ENCODE data around the gene USP2. TPM values are rescaled to one million over a fixed set of nuclear protein-coding genes. Genes with fewer than 3 reads are reported as not detected.

Gene USP2
- total RNA-seq, 1 donor from 2014 or later, result 3.0 TPM

DNA sequence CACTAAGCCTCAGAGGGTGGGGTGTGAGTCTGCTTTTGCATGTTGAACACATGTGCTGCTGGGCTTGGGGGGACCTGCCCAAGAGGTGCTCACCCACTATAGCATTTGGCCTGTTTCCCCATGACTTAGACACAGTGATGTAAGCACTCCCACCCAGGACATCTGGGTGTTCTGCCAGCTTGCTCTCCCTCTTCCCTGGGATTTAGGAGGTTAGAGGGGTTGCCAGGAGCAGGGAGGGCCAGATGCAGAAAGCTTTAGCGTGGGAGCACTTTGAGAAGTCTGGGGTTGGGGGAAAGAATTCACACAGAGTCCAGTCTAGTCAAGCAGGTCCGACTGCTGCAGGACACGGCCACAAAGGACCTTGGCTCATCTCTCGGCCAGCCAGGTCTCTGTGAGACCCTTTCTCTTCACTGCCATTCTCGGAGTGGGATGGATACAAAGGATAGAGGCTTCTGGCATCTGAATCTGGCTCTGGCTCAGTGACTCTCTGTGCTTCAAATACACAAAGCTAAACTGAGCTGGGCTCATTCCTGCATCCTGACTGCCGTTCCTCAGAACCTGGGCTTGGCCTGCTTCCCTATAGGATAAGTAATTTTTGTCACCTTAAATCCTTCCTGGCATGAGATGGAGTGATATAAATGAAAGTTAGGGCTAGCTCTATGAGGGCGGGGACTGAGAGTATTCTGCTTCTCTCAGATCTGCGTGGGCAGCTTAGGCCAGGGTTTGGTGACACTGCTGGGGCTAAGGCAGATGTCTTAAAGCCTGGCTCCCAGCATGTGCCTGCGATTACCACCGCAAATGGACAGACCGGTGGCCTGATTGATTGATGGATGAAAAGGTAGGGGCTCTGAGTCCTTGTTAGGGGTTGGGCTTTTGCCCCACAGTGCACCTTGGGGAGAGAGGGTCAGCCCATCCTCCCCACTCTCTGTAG is 14.5 kb downstream of the USP2 start:
- Histone ChIP-seq H3K27ac (no peak overlapping the region), H3K9me3 (no peaks in the 10 kb centered on the region), H3K4me1 (peaks cover 40% of the 10 kb centered on the region), H3K4me3 (no peak overlapping the region), H3K27me3 (no peaks in the 10 kb centered on the region), H3K36me3 (no peaks in the 10 kb centered on the region)
- no peak for DNase-seq
- ATAC-seq, result no peak
- intact Hi-C loops (cut with DNase I), result no loop called here
- TF ChIP-seq, protein P1, sequence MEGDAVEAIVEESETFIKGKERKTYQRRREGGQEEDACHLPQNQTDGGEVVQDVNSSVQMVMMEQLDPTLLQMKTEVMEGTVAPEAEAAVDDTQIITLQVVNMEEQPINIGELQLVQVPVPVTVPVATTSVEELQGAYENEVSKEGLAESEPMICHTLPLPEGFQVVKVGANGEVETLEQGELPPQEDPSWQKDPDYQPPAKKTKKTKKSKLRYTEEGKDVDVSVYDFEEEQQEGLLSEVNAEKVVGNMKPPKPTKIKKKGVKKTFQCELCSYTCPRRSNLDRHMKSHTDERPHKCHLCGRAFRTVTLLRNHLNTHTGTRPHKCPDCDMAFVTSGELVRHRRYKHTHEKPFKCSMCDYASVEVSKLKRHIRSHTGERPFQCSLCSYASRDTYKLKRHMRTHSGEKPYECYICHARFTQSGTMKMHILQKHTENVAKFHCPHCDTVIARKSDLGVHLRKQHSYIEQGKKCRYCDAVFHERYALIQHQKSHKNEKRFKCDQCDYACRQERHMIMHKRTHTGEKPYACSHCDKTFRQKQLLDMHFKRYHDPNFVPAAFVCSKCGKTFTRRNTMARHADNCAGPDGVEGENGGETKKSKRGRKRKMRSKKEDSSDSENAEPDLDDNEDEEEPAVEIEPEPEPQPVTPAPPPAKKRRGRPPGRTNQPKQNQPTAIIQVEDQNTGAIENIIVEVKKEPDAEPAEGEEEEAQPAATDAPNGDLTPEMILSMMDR (IDR thresholded peaks at IDR 0.05), result no peak

DNA sequence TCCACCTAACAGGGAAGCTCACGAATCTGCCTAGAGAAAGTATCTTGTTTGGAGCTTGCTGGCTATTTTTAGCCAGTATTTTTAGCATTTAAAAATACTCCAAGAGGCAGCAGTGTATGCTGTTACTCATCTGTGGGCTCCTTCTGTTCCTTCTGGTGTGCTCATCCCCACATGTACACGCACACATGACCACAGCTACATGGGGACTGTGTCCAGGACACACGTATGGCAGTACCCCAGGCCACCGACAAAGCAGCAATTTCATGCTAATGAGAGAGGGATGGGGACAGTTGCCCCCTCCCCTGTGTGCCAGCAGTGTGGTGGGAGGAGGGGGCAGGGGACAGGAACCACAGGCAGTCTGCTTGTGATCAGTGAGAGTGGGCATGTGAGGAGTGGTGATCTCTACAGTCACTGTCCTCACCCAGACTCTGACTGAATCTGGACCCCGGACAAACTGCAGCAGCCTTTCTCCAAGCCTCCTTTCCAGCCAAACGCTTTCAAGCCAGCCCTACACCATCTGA is 16.4 kb downstream of the USP2 start:
- Histone ChIP-seq H3K27ac (no peak overlapping the region), H3K4me1 (peaks cover 48% of the 10 kb centered on the region)
- intact Hi-C loops (cut with DNase I), result no loop called here

DNA sequence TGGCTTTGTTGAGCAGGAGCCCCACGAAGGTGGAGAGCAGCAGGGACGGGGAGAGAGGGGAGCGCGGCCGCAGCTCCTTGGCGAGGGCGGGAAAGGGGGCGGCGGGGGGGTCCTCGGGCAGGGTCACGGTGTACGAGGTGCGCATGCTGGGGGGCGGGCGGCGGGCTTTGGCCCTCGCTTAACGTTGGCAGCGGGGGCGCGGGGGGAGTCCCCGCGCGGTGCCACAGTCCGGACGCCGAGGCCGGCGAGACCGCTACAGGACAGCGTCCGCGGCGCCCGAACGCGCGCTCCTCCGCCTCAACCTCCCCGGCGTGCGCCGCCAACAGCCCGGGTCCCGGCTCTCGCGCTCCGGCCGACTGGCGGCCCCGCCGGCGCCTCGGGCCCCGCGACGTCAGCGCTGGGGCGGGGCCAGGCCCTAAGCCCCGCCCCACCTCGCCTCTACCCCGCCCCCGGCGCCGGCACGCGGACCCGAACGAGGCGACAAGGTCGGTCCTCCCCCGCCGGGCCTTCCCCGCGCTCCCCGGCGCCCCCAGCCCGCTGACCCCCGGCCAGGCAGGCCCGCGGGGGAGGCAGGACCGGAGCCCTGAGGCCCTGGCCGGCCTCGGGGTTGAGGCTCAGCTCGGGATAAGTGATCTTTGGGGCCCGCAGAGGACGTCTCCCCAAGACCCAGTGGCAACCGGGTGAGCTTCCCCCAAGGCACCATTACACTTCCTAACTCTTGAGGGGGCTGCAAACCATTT is 17.5 kb downstream of the USP2 start:
- Histone ChIP-seq H3K4me3 (peak overlapping the region; percentile 44), H3K9me3 (no peaks in the 10 kb centered on the region), H3K36me3 (no peaks in the 10 kb centered on the region), H3K27me3 (no peaks in the 10 kb centered on the region), H3K27ac (no peak overlapping the region), H3K4me1 (peaks cover 41% of the 10 kb centered on the region)
- TF ChIP-seq, protein P1 (IDR thresholded peaks at IDR 0.05), result no peak
- intact Hi-C loops (cut with DNase I), result no loop called here
- ATAC-seq, result peak; percentile 79
- DNase-seq, result peak; percentile 79

More for the DNA sequence above, 16.4 kb downstream of the USP2 start:
- H3K27me3 ChIP-seq, result no peaks in the 10 kb centered on the region
- TF ChIP-seq, protein P1 (IDR thresholded peaks at IDR 0.05), result no peak
- H3K9me3 ChIP-seq, result no peaks in the 10 kb centered on the region
- H3K4me3 ChIP-seq, result no peak overlapping the region
- ATAC-seq (no peak), DNase-seq (no peak)
- no peaks in the 10 kb centered on the region for H3K36me3 ChIP-seq

DNA sequence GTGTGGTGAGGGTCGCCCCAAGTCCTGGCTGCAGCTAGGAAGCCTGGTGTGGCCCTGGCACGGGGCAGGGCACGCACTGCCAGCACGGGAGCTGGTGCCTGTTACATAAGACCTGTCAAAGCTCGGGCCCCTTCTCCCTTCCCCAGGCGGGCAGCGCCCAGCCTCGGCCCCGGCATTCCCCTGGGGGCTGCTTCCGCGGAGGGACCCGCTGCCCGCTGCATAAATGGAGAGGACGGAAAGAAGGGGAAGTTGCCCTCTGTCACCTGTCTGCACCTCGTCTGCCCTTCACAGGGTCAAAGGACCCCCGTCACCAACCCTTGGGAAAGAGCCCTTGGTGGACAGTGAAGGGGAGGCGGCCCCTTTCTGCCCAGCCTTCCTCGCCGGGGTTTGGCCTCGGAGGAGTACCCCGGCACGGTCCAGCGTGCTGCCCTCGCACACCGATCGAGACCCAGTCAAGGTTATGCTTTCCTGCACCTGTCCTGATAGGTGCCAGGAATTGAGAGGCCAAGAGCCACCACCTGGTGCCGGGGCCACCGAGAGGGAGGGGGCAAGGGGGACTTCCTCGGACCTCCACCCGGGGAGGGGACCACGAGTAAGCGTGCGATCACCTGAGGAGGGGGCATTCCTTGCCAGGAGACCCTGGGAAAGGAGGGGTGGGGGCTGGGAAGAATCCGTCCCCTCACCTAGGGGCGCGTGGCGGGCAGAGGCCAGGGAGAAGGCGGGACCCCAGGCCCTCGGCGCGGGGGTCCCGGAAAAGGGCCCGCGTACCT is 18.2 kb downstream of the USP2 start:
- TF ChIP-seq, protein P1 (IDR thresholded peaks at IDR 0.05), result no peak
- ATAC-seq, result no peak
- Histone ChIP-seq H3K4me1 (peaks cover 34% of the 10 kb centered on the region), H3K36me3 (no peaks in the 10 kb centered on the region), H3K9me3 (no peaks in the 10 kb centered on the region), H3K27me3 (no peaks in the 10 kb centered on the region), H3K27ac (no peak overlapping the region), H3K4me3 (peak overlapping the region; percentile 44)
- intact Hi-C loops (cut with DNase I), result no loop called here
- no peak for DNase-seq

DNA sequence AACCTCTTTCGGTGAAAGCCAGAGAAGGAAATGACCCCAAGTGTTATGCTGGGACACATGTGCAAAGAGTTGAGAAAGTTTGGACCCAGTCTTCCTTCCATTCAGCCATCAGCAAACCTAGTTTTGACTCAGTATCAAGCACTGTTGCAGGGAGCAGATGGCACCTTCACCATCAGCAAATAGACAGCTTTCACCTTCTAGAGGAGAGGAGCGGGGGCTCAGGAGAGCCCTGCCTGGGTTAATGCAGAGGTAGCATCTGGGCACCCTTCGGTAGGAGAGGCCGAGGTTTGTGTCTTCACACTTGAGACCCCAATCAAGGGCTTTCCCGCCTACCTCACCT is 18.8 kb downstream of the USP2 start:
- Histone ChIP-seq H3K36me3 (no peaks in the 10 kb centered on the region), H3K9me3 (no peaks in the 10 kb centered on the region), H3K4me3 (no peak overlapping the region), H3K27me3 (no peaks in the 10 kb centered on the region), H3K4me1 (peaks cover 30% of the 10 kb centered on the region), H3K27ac (no peak overlapping the region)
- intact Hi-C loops (cut with DNase I), result no loop called here
- no peak for DNase-seq
- TF ChIP-seq, protein P1 (IDR thresholded peaks at IDR 0.05), result no peak
- ATAC-seq, result no peak
